HG03025 (cell line): Measurements from ENCODE around the gene FAM90A26.
"Not testable (repeated sequence)": the region's sequence is repeated elsewhere in the genome, so short reads cannot be mapped to it uniquely, and the experiment has no call there.

Experiments
- ATAC-seq: cut with Tn5 transposase; IDR thresholded peaks from one replicate; pipeline ENCODE4 v1.9.1; 2021; ENCODE audit warnings: mild to moderate bottlenecking, moderate library complexity; ENCODE audit not compliant: unreplicated experiment, low FRiP score

Gene FAM90A26

GRCh38 chr4:9169791-9170459 lies at the start of gene FAM90A26:
TSS of gene FAM90A26 (plus strand) at chr4:9170409. CDS start at chr4:9173173, 2,764 bp downstream.
- ATAC-seq = not testable (repeated sequence)

GRCh38 chr4:9122711-9123110 lies 47.5 kb upstream of the FAM90A26 start:
- not testable (repeated sequence) for ATAC-seq

- not testable (repeated sequence) for ATAC-seq
Measured at GRCh38 chr4:9123572-9124007, 46.6 kb upstream of the FAM90A26 start.

- ATAC-seq = not testable (repeated sequence)
Measured at GRCh38 chr4:9125601-9126161, 44.5 kb upstream of the FAM90A26 start.

- ATAC-seq = not testable (repeated sequence)
Measured at GRCh38 chr4:9131420-9131819, 38.8 kb upstream of the FAM90A26 start.

- not testable (repeated sequence) for ATAC-seq
Measured at GRCh38 chr4:9132849-9133248, 37.4 kb upstream of the FAM90A26 start.

GRCh38 chr4:9134011-9134410 lies 36.2 kb upstream of the FAM90A26 start:
- ATAC-seq = not testable (repeated sequence)

GRCh38 chr4:9134556-9134955 lies 35.7 kb upstream of the FAM90A26 start:
- not testable (repeated sequence) for ATAC-seq

GRCh38 chr4:9141050-9141449 lies 29.2 kb upstream of the FAM90A26 start:
- ATAC-seq = not testable (repeated sequence)

GRCh38 chr4:9142786-9143185 lies 27.4 kb upstream of the FAM90A26 start:
- not testable (repeated sequence) for ATAC-seq

- no peak for ATAC-seq
Measured at GRCh38 chr4:9143421-9144080, 26.7 kb upstream of the FAM90A26 start.

- no peak for ATAC-seq
Measured at GRCh38 chr4:9146967-9147366, 23.2 kb upstream of the FAM90A26 start.

GRCh38 chr4:9147368-9147767 lies 22.8 kb upstream of the FAM90A26 start:
- ATAC-seq = not testable (repeated sequence)

- ATAC-seq = not testable (repeated sequence)
Measured at GRCh38 chr4:9148611-9149409, 21.4 kb upstream of the FAM90A26 start.

GRCh38 chr4:9151809-9152179 lies 18.4 kb upstream of the FAM90A26 start:
- ATAC-seq = not testable (repeated sequence)

GRCh38 chr4:9152180-9153007 lies 17.8 kb upstream of the FAM90A26 start:
- not testable (repeated sequence) for ATAC-seq

- not testable (repeated sequence) for ATAC-seq
Measured at GRCh38 chr4:9153008-9153570, 17.1 kb upstream of the FAM90A26 start.

GRCh38 chr4:9153571-9154157 lies 16.5 kb upstream of the FAM90A26 start:
- not testable (repeated sequence) for ATAC-seq
